ENCODE measurements around the gene ZMYND15. TPM values are rescaled to one million over a fixed set of nuclear protein-coding genes. Genes with fewer than 3 reads are reported as not detected.

The ZMYND15 gene
- total RNA-seq, 1 experiment from 2014 or later: 0.42 TPM

DNA sequence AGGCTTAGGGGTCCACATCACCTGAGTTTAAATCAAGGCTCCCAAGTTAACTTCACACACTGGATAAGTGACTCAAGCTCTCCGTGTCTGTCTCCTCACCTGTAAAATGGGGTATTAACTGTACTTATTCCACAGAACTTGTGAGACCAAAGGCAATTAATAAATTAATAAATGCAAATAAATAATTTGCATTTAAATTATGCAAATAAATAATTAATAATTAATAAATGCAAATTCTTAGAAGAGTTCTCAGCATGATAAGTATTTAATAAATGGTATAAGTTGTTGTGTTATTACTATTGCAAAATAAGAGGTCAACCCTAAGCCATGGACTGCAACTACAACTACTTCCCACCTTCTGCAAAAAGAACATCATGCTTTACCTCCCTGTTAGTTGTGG lies 13.8 kb downstream of the ZMYND15 start:
- Mint-ChIP-seq H3K27ac (no peak overlapping the region), H3K36me3 (ENCODE audit: insufficient read depth in 1 of 3, low read depth in 3 of 3) (no peaks in the 10 kb centered on the region)

More for the DNA sequence above, 13.8 kb downstream of the ZMYND15 start:
- WGBS (ENCODE audit: extremely low coverage, insufficient read length, low lambda C conversion rate): no CpG with 5 or more reads among the region's 1 CpG
- TF ChIP-seq, protein P1, sequence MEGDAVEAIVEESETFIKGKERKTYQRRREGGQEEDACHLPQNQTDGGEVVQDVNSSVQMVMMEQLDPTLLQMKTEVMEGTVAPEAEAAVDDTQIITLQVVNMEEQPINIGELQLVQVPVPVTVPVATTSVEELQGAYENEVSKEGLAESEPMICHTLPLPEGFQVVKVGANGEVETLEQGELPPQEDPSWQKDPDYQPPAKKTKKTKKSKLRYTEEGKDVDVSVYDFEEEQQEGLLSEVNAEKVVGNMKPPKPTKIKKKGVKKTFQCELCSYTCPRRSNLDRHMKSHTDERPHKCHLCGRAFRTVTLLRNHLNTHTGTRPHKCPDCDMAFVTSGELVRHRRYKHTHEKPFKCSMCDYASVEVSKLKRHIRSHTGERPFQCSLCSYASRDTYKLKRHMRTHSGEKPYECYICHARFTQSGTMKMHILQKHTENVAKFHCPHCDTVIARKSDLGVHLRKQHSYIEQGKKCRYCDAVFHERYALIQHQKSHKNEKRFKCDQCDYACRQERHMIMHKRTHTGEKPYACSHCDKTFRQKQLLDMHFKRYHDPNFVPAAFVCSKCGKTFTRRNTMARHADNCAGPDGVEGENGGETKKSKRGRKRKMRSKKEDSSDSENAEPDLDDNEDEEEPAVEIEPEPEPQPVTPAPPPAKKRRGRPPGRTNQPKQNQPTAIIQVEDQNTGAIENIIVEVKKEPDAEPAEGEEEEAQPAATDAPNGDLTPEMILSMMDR (conservative IDR thresholded peaks at IDR 0.05): no peak
- no peak overlapping the region for H4K8ac ChIP-seq (replicated peaks; ENCODE audit: insufficient read length, low read depth, low read length)
- H3K4me1 ChIP-seq (ENCODE audit: insufficient read depth, low read length): no peaks in the 10 kb centered on the region
- H3K23me2 ChIP-seq (ENCODE audit: insufficient read length, low read depth, low read length, poor library complexity, severe bottlenecking): no peaks in the 10 kb centered on the region
- no peak overlapping the region for H3T11ph ChIP-seq (ENCODE audit: low read length)
- no peak overlapping the region for H3K56ac ChIP-seq (ENCODE audit: insufficient read length, low read depth, low read length)
- no peak overlapping the region for H2BK20ac ChIP-seq (ENCODE audit: low read depth, low read length, poor library complexity, severe bottlenecking)
- no peaks in the 10 kb centered on the region for H3K9me3 Mint-ChIP-seq
- H3K18ac ChIP-seq (ENCODE audit: insufficient read length, low read depth, low read length): no peak overlapping the region
- no peak overlapping the region for H3K27ac ChIP-seq (ENCODE audit: insufficient read length, low read depth, low read length)
- no peak overlapping the region for H4K91ac ChIP-seq (ENCODE audit: insufficient read length, low read depth, low read length)
- H3K4me2 ChIP-seq (ENCODE audit: insufficient read depth, insufficient read length, low read length): no peak overlapping the region
- peaks cover 6% of the 10 kb centered on the region in 2 experiments; a peak in 2 of 4 replicates for H3K4me1 Mint-ChIP-seq
- no peaks in the 10 kb centered on the region for H3K9me3 ChIP-seq (ENCODE audit: control insufficient read depth, low read depth, low read length)
- no peaks in the 10 kb centered on the region; the same call in 1 of the 2 replicates for H3K27me3 ChIP-seq (ENCODE audit: insufficient read depth, low read length)
- no peak overlapping the region for H2AFZ ChIP-seq (ENCODE audit: low read length)
- H3K23ac ChIP-seq (ENCODE audit: insufficient read length, low read depth, low read length): no peak overlapping the region
- H3K79me1 ChIP-seq (ENCODE audit: insufficient read depth, low read depth, low read length, poor library complexity, severe bottlenecking): no peaks in the 10 kb centered on the region
- H2AK5ac ChIP-seq (ENCODE audit: insufficient read length, low read length): no peak overlapping the region
- no peaks in the 10 kb centered on the region for H3K79me2 ChIP-seq (ENCODE audit: insufficient read depth, low read length)
- H2BK120ac ChIP-seq (ENCODE audit: low read depth, low read length, poor library complexity, severe bottlenecking): no peak overlapping the region
- H3K27me3 Mint-ChIP-seq (ENCODE audit: low read depth): peaks cover 48% of the 10 kb centered on the region
- no peak overlapping the region for H3K9ac ChIP-seq (ENCODE audit: extremely low read depth, insufficient read length, low read length)
- H3K4ac ChIP-seq (ENCODE audit: low read depth, low read length): no peak overlapping the region
- no peak overlapping the region for H4K5ac ChIP-seq (ENCODE audit: insufficient read length, low read depth, low read length)
- H2BK15ac ChIP-seq (ENCODE audit: low read depth, low read length): no peak overlapping the region
- DNase-seq: no peak
- H4K20me1 ChIP-seq (ENCODE audit: control insufficient read depth, insufficient read depth, insufficient read length): no peaks in the 10 kb centered on the region
- no peak overlapping the region for H2BK12ac ChIP-seq (ENCODE audit: insufficient read length, low read depth, low read length)
- no peak overlapping the region for H3K14ac ChIP-seq (ENCODE audit: insufficient read depth, low read length)
- H2BK5ac ChIP-seq (ENCODE audit: insufficient read length, low read length): no peak overlapping the region
- H3K4me3 Mint-ChIP-seq: no peak overlapping the region
